Measurements from ENCODE around the gene CSPG4. TPM values are rescaled to one million over a fixed set of nuclear protein-coding genes. Genes with fewer than 3 reads are reported as not detected.
"Not testable (repeated sequence)": the region's sequence is repeated elsewhere in the genome, so short reads cannot be mapped to it uniquely, and the experiment has no call there.

The CSPG4 gene
- total and polyA plus RNA-seq, 3 donors from 2014 or later = 4.4 to 6.5 (median 5.2) TPM

DNA sequence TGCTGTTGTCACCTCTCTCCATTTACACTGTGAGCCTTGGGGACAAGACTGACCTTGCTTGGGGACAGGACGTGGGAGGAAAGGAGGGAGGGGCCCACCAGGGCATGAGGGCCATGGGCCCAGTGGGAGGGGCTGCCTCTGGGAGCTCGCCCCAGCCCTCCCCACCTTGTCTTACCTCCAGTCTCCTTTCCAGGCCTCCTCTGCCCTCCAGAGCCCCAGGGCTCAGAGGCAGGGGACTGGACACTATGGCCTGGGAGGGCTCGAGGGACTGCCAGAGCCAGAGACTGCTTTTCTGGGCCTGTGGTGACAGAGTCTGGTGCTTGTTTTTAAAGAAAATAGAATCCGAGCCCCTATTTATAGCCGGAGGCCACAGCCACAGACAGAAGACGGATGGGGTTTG, 10.2 kb downstream of the CSPG4 start:
- no peak for DNase-seq
- no peak overlapping the region for H3K4me3 ChIP-seq
- H3K9me3 ChIP-seq = no peaks in the 10 kb centered on the region
- peaks cover 5% of the 10 kb centered on the region for H3K4me1 ChIP-seq
- H3K27ac ChIP-seq = no peak overlapping the region
- intact Hi-C loops (cut with DNase I; ENCODE audit: low total_unique reads) = no loop called here
- WGBS, 2 donors = 72 to 82% methylated on average over 3 to 4 of the region's 6 CpGs
- H3K36me3 ChIP-seq (ENCODE audit: low read depth, missing control alignments) = no peaks in the 10 kb centered on the region
- TF ChIP-seq, protein P1, sequence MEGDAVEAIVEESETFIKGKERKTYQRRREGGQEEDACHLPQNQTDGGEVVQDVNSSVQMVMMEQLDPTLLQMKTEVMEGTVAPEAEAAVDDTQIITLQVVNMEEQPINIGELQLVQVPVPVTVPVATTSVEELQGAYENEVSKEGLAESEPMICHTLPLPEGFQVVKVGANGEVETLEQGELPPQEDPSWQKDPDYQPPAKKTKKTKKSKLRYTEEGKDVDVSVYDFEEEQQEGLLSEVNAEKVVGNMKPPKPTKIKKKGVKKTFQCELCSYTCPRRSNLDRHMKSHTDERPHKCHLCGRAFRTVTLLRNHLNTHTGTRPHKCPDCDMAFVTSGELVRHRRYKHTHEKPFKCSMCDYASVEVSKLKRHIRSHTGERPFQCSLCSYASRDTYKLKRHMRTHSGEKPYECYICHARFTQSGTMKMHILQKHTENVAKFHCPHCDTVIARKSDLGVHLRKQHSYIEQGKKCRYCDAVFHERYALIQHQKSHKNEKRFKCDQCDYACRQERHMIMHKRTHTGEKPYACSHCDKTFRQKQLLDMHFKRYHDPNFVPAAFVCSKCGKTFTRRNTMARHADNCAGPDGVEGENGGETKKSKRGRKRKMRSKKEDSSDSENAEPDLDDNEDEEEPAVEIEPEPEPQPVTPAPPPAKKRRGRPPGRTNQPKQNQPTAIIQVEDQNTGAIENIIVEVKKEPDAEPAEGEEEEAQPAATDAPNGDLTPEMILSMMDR (IDR thresholded peaks at IDR 0.05) = no peak
- TF ChIP-seq POLR2A (IDR thresholded peaks at IDR 0.05) = no peak
- no peaks in the 10 kb centered on the region for H3K27me3 ChIP-seq

DNA sequence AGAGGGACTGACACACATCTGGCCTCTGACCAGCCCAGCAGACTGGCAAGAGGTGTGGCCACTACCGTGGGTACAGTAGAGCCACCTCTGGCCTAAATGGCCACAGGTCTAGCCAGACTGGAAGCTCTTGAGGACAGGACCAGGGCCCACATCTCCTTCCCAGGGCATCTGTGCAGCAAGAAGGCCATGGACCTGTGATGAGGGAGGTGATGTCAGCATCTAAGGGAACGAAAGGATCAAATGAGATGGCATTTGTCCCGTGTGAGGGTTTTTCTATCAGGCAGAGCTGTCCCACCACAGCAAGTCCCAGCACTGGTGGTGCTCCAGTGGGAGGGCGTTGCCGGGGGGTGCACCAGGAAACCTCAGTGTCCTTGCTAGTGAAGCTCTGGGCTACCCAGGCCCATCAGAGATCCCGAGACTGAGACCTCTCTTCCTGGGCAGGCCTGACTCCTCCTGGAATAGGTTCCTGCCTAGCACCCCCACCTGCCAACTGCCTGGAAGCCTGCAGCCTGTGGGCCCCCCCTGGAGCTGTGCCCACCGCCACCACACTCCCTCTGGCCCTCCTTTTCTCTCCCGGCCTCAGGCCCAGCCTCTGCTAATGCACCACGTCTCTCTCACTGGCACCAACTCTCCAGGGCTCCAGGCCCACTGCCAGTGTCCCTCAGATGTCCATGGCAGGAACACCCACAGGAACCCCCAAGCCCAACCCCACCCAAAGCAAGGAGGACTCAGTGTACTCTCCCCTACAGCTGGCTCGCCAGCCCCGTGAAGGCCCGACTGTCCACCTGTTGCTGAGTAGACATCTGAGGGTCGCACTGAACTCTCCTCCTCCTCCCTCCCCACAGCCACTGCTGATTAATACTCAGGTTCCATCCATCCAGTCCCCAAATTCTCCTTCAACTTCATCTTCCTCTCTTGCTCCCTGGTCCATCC, 11.3 kb downstream of the CSPG4 start:
- intact Hi-C loops (cut with DNase I; ENCODE audit: low total_unique reads); H3K4me3 ChIP-seq; H3K9me3 ChIP-seq; H3K27ac ChIP-seq; H3K4me1 ChIP-seq; H3K36me3 ChIP-seq (ENCODE audit: low read depth, missing control alignments); H3K27me3 ChIP-seq; DNase-seq: not testable (repeated sequence)
- WGBS, 2 donors = 63 to 76% methylated on average over 3 to 13 of the region's 13 CpGs

DNA sequence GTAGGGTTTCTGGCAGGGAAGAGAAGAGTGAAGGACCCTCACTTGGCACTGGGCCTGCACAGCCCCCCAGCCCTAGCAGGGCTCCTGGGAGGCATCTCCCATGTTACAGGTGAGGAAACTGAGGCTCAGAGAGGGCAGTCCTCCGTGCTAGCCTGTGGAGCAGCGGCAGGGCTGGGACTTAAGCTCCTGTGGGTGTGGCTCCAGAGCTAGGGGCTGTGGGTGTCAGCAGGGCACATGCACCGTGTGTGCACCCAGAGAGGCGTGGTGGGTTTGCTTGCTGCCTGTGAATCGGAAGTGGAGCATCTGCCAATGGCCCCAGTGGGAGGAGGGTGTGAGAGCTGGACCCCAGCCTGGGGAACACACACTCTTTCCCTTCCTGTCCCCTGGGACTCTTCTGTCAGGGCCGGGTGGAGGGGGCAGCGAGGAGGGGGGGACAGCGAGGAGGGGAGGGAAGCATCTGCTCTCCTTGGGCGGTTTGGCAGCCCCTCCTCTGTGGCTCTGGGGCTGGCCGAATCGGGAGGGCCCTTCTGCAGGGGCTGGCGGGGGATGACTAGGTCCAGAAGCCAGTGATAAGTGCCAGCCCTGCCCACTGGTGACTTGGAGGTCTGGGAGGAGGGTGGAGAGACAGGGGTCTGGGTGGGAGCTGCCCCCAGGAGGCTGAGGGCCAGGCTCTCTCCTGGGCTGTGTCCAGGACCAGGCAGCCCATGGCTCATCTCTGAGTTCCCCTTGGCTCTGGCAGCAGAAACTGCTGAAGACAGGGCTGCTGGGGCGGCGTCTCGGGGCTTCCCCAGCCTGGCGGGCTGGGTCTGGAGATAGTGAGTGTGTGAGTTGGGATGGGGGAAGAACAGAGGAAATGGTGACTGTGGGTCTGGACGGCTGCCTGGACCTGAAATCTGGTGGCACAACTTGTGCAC, 12.4 kb downstream of the CSPG4 start:
- DNase-seq = peak; percentile 45
- WGBS, 2 donors = 11% methylated on average over 10 of the region's 17 CpGs; no CpG with 5 or more reads in 1 of the 2 donors
- H3K27me3 ChIP-seq; H3K27ac ChIP-seq; H3K4me1 ChIP-seq; H3K36me3 ChIP-seq (ENCODE audit: low read depth, missing control alignments); H3K4me3 ChIP-seq; intact Hi-C loops (cut with DNase I; ENCODE audit: low total_unique reads); H3K9me3 ChIP-seq: not testable (repeated sequence)

DNA sequence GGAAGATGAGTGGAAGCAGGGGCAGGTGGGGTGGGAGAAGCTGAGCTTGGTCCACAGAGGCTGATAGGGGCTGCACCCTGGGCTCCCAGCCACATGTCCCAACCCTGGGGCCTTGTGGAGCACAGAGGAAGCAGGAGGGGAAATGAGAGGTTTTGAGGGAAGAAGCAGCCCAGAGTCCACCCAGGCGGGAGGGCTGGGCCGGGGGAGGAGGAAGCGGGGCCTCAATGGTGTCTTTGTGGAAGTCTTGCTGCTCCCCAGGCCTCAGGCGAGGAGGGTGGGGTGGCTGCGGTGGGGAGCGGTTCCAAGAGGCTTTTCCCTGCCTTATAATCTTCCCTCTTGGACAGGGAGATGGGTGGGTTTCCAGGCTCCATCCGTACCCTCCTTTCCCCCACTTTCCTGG, 13.1 kb downstream of the CSPG4 start:
- H3K4me1 ChIP-seq; DNase-seq; H3K9me3 ChIP-seq; H3K36me3 ChIP-seq (ENCODE audit: low read depth, missing control alignments); H3K27me3 ChIP-seq; intact Hi-C loops (cut with DNase I; ENCODE audit: low total_unique reads); H3K4me3 ChIP-seq; H3K27ac ChIP-seq: not testable (repeated sequence)
- WGBS, 2 donors = 56 to 70% methylated on average over 7 of the region's 7 CpGs

DNA sequence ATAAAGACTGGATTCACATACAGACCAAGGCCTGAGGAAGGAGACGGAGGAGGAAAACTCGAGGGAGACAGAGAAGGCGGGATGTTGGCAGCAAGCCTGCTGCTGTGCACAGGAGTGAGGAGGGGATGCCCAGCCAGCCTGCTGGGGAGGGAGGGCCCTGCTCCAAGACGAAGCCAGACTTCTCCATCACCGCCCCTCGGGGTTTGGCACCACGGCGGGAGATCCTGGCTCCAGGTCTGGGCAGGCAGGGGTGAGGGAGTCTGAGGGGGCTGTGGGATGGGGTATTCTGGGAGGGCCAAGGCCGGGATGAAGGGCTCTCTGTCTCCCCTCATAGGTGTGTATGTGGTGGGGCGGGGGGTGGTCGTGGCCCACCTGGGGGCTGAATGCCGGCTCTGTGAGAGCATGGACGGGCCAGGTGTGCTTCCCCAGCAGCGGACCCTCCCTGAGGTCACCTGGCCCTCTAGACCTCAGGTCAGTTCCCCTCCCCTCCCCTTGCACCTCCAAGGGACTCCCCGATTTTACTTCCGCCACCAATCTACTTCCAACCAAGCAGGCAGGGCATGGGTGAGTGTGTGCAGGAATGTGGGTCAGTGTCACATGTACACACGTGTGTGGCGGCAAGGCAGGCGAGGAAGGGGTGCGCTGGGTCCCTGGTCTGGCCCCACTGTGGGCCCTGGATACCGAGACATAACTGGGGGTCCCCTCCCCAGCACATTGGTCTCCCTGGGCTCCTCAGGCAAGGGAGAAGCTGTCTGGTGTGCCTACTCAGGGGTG, 14.5 kb downstream of the CSPG4 start:
- H3K4me1 ChIP-seq = peaks cover 19% of the 10 kb centered on the region
- intact Hi-C loops (cut with DNase I; ENCODE audit: low total_unique reads); DNase-seq; H3K9me3 ChIP-seq; H3K27ac ChIP-seq; H3K36me3 ChIP-seq (ENCODE audit: low read depth, missing control alignments); H3K4me3 ChIP-seq; H3K27me3 ChIP-seq: not testable (repeated sequence)
- 69 to 86% methylated on average over 16 to 20 of the region's 21 CpGs for WGBS, 2 donors

DNA sequence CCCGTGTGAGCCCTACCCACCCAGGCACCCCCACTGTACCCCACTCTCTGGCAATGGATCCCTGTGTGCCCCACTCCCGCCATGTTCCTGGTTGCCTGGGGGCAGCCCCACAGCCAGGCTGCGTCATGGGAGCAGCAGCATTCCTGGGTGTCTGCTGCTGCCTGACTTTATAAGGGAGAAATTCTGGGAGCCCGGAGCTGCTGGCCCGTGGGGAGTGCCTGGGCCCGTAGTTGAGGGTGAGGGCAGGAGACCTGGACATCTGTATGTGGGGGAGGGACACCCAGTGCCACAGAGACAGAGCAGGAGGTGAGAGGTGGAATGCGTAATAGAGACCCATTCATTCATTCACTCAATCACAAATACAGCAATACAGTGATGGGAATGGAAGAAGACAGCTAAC, 15.1 kb downstream of the CSPG4 start:
- TF ChIP-seq POLR2A (IDR thresholded peaks at IDR 0.05) = no peak
- TF ChIP-seq, protein P1 (IDR thresholded peaks at IDR 0.05) = no peak
- 68 to 80% methylated on average over 7 of the region's 7 CpGs for WGBS, 2 donors
- no peak for DNase-seq
- Histone ChIP-seq H3K9me3 (no peaks in the 10 kb centered on the region), H3K27me3 (no peaks in the 10 kb centered on the region), H3K27ac (no peak overlapping the region), H3K36me3 (ENCODE audit: low read depth, missing control alignments) (no peaks in the 10 kb centered on the region), H3K4me3 (no peak overlapping the region), H3K4me1 (peaks cover 19% of the 10 kb centered on the region)
- intact Hi-C loops (cut with DNase I; ENCODE audit: low total_unique reads) = no loop called here
